Measurements from ENCODE around the gene RBFOX1.

DNA sequence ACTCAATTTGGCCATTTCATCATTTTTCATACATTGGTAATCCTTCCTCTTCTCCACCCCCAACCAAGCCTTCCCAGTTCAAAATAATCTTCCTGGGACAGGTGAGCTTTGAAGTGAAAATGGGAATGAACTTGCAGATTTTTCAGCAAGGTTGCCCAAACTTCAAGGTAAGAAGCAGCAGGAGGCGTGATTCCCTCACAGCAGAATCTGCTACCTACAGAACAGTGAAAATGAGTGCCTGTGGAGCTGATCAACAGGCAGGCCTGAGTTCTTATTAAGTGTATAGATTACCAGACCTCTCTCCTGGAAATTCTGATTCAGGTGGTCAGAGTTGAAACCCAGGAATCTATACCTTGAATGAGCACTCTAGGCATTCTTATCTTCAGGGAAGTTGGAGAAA, 356.6 kb downstream of the RBFOX1 start:
- TF ChIP-seq, protein P1, sequence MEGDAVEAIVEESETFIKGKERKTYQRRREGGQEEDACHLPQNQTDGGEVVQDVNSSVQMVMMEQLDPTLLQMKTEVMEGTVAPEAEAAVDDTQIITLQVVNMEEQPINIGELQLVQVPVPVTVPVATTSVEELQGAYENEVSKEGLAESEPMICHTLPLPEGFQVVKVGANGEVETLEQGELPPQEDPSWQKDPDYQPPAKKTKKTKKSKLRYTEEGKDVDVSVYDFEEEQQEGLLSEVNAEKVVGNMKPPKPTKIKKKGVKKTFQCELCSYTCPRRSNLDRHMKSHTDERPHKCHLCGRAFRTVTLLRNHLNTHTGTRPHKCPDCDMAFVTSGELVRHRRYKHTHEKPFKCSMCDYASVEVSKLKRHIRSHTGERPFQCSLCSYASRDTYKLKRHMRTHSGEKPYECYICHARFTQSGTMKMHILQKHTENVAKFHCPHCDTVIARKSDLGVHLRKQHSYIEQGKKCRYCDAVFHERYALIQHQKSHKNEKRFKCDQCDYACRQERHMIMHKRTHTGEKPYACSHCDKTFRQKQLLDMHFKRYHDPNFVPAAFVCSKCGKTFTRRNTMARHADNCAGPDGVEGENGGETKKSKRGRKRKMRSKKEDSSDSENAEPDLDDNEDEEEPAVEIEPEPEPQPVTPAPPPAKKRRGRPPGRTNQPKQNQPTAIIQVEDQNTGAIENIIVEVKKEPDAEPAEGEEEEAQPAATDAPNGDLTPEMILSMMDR (IDR thresholded peaks at IDR 0.05): no peak
- TF ChIP-seq POLR2A (IDR thresholded peaks at IDR 0.05): no peak

Data from heart left ventricle (tissue), 13 donors.